Testis (tissue), 3 donors: Measurements from ENCODE around the gene ZNF500. TPM values are rescaled to one million over a fixed set of nuclear protein-coding genes. Genes with fewer than 3 reads are reported as not detected.

Experiments used
- DNase-seq: peaks from one replicate; pipeline ENCODE4 v3.0.0-alpha.2; 2019
- H3K27ac ChIP-seq, 2 donors: fragments of 200-600 bp; sonication (generic); one replicate each; pipeline ENCODE4 v1.5.1; 2019
- H3K27me3 ChIP-seq: fragments of 200-600 bp; sonication (generic); one replicate; pipeline ENCODE4 v1.5.1; 2019
- H3K36me3 ChIP-seq: fragments of 200-600 bp; sonication (generic); one replicate; pipeline ENCODE4 v1.5.1; 2017; ENCODE audit warnings: low read depth; ENCODE audit errors: missing control alignments
- H3K4me1 ChIP-seq: fragments of 200-600 bp; sonication (generic); one replicate; pipeline ENCODE4 v1.5.1; 2019
- H3K4me3 ChIP-seq, 2 donors: fragments of 200-600 bp; sonication (generic); one replicate each; pipeline ENCODE4 v1.5.1; 2017 to 2019
- H3K9me3 ChIP-seq: fragments of 200-600 bp; sonication (generic); one replicate; pipeline ENCODE4 v1.5.1; 2017
- CTCF ChIP-seq, 3 experiments: fragments of 450-650 bp in 2 of 3; fragments of 200-600 bp in 1 of 3; sonication (generic) in 1 of 3; IDR thresholded peaks; one replicate each; pipeline ENCODE4 v1.5.1; 2016 to 2019; ENCODE audit warnings: antibody characterized with exemption in 3 of 3, mild to moderate bottlenecking in 2 of 3, moderate library complexity in 1 of 3
- POLR2A ChIP-seq: fragments of 450-650 bp; IDR thresholded peaks from one replicate; pipeline ENCODE4 v1.6.1; 2017; ENCODE audit warnings: antibody characterized with exemption, mild to moderate bottlenecking, moderate library complexity
- WGBS, 2 donors: methylation state at CpG; one replicate each; pipeline ENCODE4 v1.1.5; 2018; 5-methylcytosine and 5-hydroxymethylcytosine counted together
- intact Hi-C: fragments of 100-400 bp; cut with DNase I; formaldehyde crosslinking; loops from one replicate; pipeline ENCODE4 v1.15.1; 2023; ENCODE audit warnings: low total_unique reads
- polyA plus RNA-seq: library from polyadenylated mRNA; stranded (reverse); fragments of 350-450 nt; fragmentation: Illumina TruSeq; extraction: RNeasy Lipid Tissue Mini Kit (QIAGEN cat#74804); gene quantifications from one replicate; pipeline ENCODE4 v1.2.3, GENCODE V29; 2014; ENCODE audit warnings: low read depth, low replicate concordance; ENCODE audit not compliant: insufficient read depth
- total RNA-seq, 2 donors: library from RNA; depleted of rRNA; stranded (reverse); fragments of >200 nt; gene quantifications; one replicate each; pipeline ENCODE4 v1.2.3, GENCODE V29; 2016

ZNF500 gene
- total and polyA plus RNA-seq, 3 donors from 2014 or later = 12.5 to 24.9 (median 24.3) TPM

GRCh38 chr16:4729876-4730275 lies 37.1 kb downstream of the ZNF500 start:
- Histone ChIP-seq H3K4me3 (no peak overlapping the region), H3K9me3 (no peaks in the 10 kb centered on the region), H3K36me3 (no peaks in the 10 kb centered on the region), H3K27ac (no peak overlapping the region), H3K4me1 (peaks cover 7% of the 10 kb centered on the region), H3K27me3 (no peaks in the 10 kb centered on the region)
- DNase-seq = no peak
- intact Hi-C loops = no loop called here
- TF ChIP-seq CTCF (IDR thresholded peaks at IDR 0.05) (no peak), POLR2A (no peak)
- WGBS, 2 donors = 94 to 95% methylated on average over 10 to 15 of the region's 15 CpGs

- H3K4me1 ChIP-seq = peaks cover 7% of the 10 kb centered on the region
- no peaks in the 10 kb centered on the region for H3K27me3 ChIP-seq
- H3K9me3 ChIP-seq = no peaks in the 10 kb centered on the region
- WGBS, 2 donors = 94 to 98% methylated on average over 8 of the region's 8 CpGs
- H3K36me3 ChIP-seq = no peaks in the 10 kb centered on the region
- no peak overlapping the region for H3K27ac ChIP-seq
- DNase-seq = no peak
- H3K4me3 ChIP-seq = no peak overlapping the region
- no peak for TF ChIP-seq POLR2A
- TF ChIP-seq CTCF (IDR thresholded peaks at IDR 0.05) = no peak
- intact Hi-C loops = no loop called here
Measured at GRCh38 chr16:4728676-4729075, 38.3 kb downstream of the ZNF500 start.

- Histone ChIP-seq H3K4me1 (no peaks in the 10 kb centered on the region), H3K4me3 (no peak overlapping the region), H3K27me3 (no peaks in the 10 kb centered on the region), H3K27ac (no peak overlapping the region), H3K9me3 (no peaks in the 10 kb centered on the region), H3K36me3 (no peaks in the 10 kb centered on the region)
- intact Hi-C loops = no loop called here
- DNase-seq = no peak
- no peak for TF ChIP-seq CTCF (IDR thresholded peaks at IDR 0.05)
- no peak for TF ChIP-seq POLR2A
- WGBS, 2 donors = 80 to 93% methylated on average over 2 to 18 of the region's 18 CpGs
Measured at GRCh38 chr16:4726616-4727015, 40.3 kb downstream of the ZNF500 start.

GRCh38 chr16:4724661-4725270 lies 42.2 kb downstream of the ZNF500 start:
- no peak for DNase-seq
- H3K4me3 ChIP-seq = no peak overlapping the region
- no peaks in the 10 kb centered on the region for H3K36me3 ChIP-seq
- H3K4me1 ChIP-seq = no peaks in the 10 kb centered on the region
- H3K27ac ChIP-seq = no peak overlapping the region
- TF ChIP-seq POLR2A = no peak
- no peak for TF ChIP-seq CTCF (IDR thresholded peaks at IDR 0.05)
- WGBS, 2 donors = 86 to 89% methylated on average over 11 of the region's 11 CpGs
- H3K9me3 ChIP-seq = no peaks in the 10 kb centered on the region
- intact Hi-C loops = no loop called here
- no peaks in the 10 kb centered on the region for H3K27me3 ChIP-seq

GRCh38 chr16:4723071-4723767 lies 43.7 kb downstream of the ZNF500 start:
- H3K4me3 ChIP-seq = no peak overlapping the region
- intact Hi-C loops = no loop called here
- no peaks in the 10 kb centered on the region for H3K36me3 ChIP-seq
- H3K4me1 ChIP-seq = no peaks in the 10 kb centered on the region
- H3K9me3 ChIP-seq = no peaks in the 10 kb centered on the region
- 96 to 97% methylated on average over 14 of the region's 14 CpGs for WGBS, 2 donors
- H3K27ac ChIP-seq = no peak overlapping the region
- DNase-seq = no peak
- TF ChIP-seq CTCF (IDR thresholded peaks at IDR 0.05) (no peak), POLR2A (no peak)
- H3K27me3 ChIP-seq = no peaks in the 10 kb centered on the region
